Measurements from ENCODE around the gene DDX20. TPM values are rescaled to one million over a fixed set of nuclear protein-coding genes. Genes with fewer than 3 reads are reported as not detected.

Gene DDX20
- total RNA-seq, 4 donors from 2014 or later: 15.7 to 32.6 (median 20.8) TPM

DNA sequence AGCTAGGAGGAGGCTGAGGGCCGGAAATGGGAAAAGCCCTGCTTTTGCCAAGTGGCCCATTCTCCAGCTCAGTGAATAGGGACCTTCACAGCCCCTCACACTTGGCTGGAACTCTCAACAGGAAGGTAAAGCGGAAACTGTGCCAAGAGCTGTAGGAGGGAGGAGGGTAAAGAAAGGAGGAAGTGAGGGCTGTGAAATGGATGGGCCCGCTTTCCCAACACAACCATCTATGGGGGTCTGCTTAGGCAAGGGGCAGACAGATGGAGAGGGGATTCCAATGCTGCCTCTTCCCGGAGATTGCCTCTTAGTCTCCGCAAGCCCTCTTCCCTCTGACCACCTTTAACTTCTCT lies 21.7 kb upstream of the DDX20 start:
- intact Hi-C loops (cut with DNase I): no loop called here
- no peak for DNase-seq
- TF ChIP-seq POLR2A (IDR thresholded peaks at IDR 0.05): no peak
- TF ChIP-seq, protein P1, sequence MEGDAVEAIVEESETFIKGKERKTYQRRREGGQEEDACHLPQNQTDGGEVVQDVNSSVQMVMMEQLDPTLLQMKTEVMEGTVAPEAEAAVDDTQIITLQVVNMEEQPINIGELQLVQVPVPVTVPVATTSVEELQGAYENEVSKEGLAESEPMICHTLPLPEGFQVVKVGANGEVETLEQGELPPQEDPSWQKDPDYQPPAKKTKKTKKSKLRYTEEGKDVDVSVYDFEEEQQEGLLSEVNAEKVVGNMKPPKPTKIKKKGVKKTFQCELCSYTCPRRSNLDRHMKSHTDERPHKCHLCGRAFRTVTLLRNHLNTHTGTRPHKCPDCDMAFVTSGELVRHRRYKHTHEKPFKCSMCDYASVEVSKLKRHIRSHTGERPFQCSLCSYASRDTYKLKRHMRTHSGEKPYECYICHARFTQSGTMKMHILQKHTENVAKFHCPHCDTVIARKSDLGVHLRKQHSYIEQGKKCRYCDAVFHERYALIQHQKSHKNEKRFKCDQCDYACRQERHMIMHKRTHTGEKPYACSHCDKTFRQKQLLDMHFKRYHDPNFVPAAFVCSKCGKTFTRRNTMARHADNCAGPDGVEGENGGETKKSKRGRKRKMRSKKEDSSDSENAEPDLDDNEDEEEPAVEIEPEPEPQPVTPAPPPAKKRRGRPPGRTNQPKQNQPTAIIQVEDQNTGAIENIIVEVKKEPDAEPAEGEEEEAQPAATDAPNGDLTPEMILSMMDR (IDR thresholded peaks at IDR 0.05): no peak
- H3K4me1 ChIP-seq: peaks cover 0 to 38% of the 10 kb centered on the region in 2 donors
- 75 to 77% methylated on average over 5 of the region's 5 CpGs for WGBS, 2 donors
- H3K9me3 ChIP-seq: no peaks in the 10 kb centered on the region
- H3K27me3 ChIP-seq: no peaks in the 10 kb centered on the region
- no peak overlapping the region for H3K4me3 ChIP-seq (replicated peaks in 1 of 3)
- no peaks in the 10 kb centered on the region for H3K36me3 ChIP-seq
- peak overlapping the region; percentile 10 to 49 (median 23) for H3K27ac ChIP-seq

DNA sequence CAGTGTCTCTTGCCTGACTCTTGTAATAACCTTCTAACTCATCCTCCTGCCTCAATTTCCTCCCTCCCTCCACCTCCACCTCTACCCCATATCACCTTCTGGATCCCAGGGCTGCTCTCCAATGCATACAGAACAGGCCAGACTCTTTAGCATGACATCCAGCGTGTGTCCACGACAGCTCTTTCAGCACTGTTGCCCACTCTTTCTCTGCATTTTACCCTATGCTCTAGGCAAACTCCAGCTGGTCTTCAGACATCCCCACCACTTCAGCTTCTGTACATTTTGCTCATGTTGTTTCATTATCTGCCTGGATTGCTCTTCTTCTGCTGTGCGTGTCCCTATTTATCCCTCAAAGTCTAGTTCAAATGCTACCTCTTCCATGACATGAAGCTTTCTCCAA lies 21.3 kb upstream of the DDX20 start:
- TF ChIP-seq, protein P1 (IDR thresholded peaks at IDR 0.05): no peak
- no peak for TF ChIP-seq POLR2A (IDR thresholded peaks at IDR 0.05)
- H3K4me1 ChIP-seq: peaks cover 0 to 38% of the 10 kb centered on the region in 2 donors
- no peak for DNase-seq

DNA sequence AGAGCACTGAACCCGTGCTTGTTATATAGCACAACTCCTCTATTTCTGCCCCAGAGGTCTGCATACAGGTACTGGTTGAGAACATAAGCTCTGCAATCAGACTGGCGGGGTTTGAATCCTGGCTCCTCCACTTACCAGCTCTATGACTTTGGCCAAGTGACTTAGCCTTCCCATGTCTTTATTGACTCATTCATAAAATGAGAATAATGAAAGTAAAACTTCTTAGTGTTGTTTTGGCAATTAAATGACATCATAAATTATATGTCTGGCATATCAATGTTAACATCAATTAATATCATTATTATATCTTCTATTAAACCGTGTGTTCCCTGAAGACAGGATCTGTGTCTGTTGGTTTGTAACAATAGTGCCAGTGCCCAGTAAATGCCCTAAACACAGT lies 20.8 kb upstream of the DDX20 start:
- Histone ChIP-seq H3K4me3 (replicated peaks in 1 of 3) (no peak overlapping the region), H3K36me3 (no peaks in the 10 kb centered on the region), H3K4me1 (peaks cover 1 to 35% of the 10 kb centered on the region in 2 donors), H3K27ac (no peak overlapping the region), H3K9me3 (no peaks in the 10 kb centered on the region), H3K27me3 (no peaks in the 10 kb centered on the region)
- intact Hi-C loops (cut with DNase I): no loop called here
- TF ChIP-seq, protein P1 (IDR thresholded peaks at IDR 0.05): no peak
- no peak for TF ChIP-seq POLR2A (IDR thresholded peaks at IDR 0.05)
- DNase-seq: no peak
- WGBS, 2 donors: 91 to 92% methylated on average over 3 of the region's 3 CpGs

More for the DNA sequence above, 21.3 kb upstream of the DDX20 start:
- intact Hi-C loops (cut with DNase I): no loop called here
- Histone ChIP-seq H3K4me3 (replicated peaks in 1 of 3) (no peak overlapping the region), H3K27ac (peak overlapping the region in 1 of 3 donors; percentile 49), H3K36me3 (no peaks in the 10 kb centered on the region), H3K9me3 (no peaks in the 10 kb centered on the region), H3K27me3 (no peaks in the 10 kb centered on the region)
- WGBS, 2 donors: 75 to 94% methylated on average over 3 of the region's 3 CpGs

DNA sequence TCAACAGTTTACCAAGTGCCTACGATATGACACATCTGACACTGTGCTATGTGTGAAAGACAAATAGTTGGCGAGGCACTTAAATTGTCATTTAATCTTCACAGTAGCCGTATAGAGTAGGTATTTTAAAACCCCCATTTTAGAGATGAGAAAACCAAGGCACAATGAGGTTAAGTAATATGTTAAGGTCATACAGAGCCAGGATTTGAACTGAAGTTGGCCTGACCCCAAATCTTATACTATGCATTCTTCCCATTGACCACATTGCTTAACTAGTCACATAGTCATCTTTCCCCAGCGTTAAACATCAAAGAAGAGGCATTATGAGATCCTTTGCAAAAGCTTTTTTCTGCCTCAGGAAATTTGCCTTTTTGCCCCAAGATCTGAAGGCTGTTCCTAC lies 20.4 kb upstream of the DDX20 start:
- Histone ChIP-seq H3K4me1 (peaks cover 6 to 36% of the 10 kb centered on the region in 2 donors), H3K4me3 (replicated peaks in 1 of 3) (no peak overlapping the region), H3K27me3 (no peaks in the 10 kb centered on the region), H3K27ac (no peak overlapping the region), H3K36me3 (no peaks in the 10 kb centered on the region), H3K9me3 (no peaks in the 10 kb centered on the region)
- DNase-seq: no peak
- 90 to 96% methylated on average over 4 of the region's 4 CpGs for WGBS, 2 donors
- intact Hi-C loops (cut with DNase I): no loop called here
- TF ChIP-seq, protein P1 (IDR thresholded peaks at IDR 0.05): no peak
- no peak for TF ChIP-seq POLR2A (IDR thresholded peaks at IDR 0.05)

DNA sequence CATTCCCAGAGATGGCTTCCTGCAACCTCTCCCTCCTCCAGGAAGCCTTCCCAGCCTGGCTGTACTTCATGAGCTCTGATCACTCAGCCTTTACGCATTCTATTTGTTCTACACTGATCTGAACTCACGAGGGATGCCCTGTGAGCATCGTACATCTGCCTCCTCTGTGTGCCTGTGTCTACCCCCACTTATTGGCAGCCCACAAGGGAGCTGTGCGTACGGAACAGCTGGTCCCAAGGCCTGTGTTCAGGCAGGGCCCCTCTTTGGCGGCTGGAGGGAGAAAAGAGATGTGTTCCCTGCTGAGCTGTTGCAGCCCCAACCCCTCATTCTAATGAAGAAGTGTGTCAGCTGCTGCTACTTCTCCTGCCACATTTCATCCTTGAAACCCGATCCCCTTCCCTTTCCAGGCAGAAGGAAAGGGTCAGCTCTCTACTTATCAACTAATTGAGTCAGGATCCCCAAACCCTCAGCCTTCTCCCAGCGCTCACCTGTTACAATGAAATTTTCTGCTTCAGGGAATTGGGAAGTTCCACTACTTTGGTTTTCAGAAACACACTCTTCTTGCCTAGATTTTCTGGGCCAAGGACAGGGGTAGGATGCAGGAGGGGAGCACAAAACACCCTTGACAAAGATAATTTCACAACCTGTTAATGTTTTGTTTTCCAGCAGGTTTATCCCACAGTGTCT lies 19.7 kb upstream of the DDX20 start:
- TF ChIP-seq POLR2A (IDR thresholded peaks at IDR 0.05): no peak
- TF ChIP-seq, protein P1 (IDR thresholded peaks at IDR 0.05): no peak
- Histone ChIP-seq H3K36me3 (no peaks in the 10 kb centered on the region), H3K4me3 (replicated peaks in 1 of 3) (no peak overlapping the region), H3K4me1 (peaks cover 9 to 39% of the 10 kb centered on the region in 2 donors), H3K9me3 (no peaks in the 10 kb centered on the region), H3K27me3 (no peaks in the 10 kb centered on the region), H3K27ac (no peak overlapping the region)
- intact Hi-C loops (cut with DNase I): no loop called here
- WGBS, 2 donors: 83 to 84% methylated on average over 8 of the region's 8 CpGs
- DNase-seq: no peak

All from thyroid gland (tissue), 4 donors.